CD4-positive, alpha-beta T cell treated with Interleukin-6 at 100 ng/mL for 8 hours (primary cell): Measurements from ENCODE around the gene VASP.

ENCODE experiments used
- DNase-seq: peaks from one replicate; pipeline ENCODE4 v3.0.0-alpha.2; 2020; ENCODE audit warnings: mixed read lengths, low spot score

VASP gene

GRCh38 chr19:45473682-45474605 is 33.3 kb upstream of the VASP start:
- no peak for DNase-seq

- DNase-seq, result no peak
These were observed 32.4 kb upstream of the VASP start for GRCh38 chr19:45474606-45475521.

DNA sequence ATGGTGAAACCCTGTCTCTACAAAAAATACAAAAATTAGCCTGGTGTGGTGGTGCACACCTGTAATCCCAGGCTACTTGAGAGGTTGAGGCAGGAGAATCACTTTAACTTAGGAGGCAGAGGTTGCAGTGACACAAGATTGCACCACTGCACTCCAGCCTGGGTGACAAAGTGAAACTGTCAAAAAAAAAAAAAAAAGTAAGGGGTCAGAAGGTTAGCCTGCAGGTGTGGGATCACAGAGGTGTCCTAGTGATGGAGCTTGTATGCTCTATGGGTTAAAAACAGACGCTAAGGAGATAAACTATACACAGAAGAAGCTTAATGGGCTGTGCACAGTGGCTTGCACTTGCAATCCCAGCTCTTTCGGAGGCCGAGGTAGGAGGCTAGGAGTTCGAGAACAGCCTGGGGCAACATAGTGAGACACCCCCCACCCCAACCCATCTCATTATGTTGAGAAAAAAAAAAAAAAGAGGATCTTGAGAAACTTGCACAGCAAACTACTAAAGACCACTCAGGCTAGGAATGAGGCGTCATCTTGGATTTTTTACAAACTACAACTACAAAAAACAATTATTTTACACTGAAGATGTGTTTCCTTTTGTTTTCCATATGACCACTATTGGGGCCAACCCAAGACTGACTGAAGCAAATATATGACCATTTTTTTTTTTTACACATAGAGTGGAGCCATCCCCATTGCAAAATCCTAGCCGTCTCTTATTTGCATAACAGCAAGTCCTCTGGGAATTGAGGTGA is 31.6 kb upstream of the VASP start:
- DNase-seq, result no peak

DNA sequence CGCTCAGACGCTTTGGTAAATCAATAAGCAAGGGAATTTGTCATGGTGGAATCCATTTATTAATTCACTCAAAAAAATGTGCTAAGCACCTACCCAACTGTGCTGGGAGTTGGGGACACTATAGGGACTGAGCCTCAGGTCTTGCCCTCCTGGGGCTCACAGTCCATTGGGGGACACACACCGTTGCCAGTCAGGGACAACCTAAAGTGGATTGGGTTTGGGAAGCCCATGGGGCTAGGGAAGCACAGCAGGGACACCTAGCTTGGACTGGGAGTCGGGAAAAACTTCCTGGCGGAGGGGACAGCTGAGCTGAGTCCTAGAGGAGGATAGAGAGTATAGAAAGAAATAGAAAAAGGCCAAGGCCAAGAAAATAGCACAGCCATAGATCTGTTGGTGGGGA is 31.0 kb upstream of the VASP start:
- no peak for DNase-seq

GRCh38 chr19:45477186-45477585 is 30.1 kb upstream of the VASP start:
- no peak for DNase-seq

GRCh38 chr19:45477713-45478453 is 29.4 kb upstream of the VASP start:
- no peak for DNase-seq

- DNase-seq, result peak; percentile 89
These were observed 28.6 kb upstream of the VASP start for GRCh38 chr19:45478454-45479238.

- DNase-seq, result no peak
These were observed 24.2 kb upstream of the VASP start for GRCh38 chr19:45483033-45483432.

DNA sequence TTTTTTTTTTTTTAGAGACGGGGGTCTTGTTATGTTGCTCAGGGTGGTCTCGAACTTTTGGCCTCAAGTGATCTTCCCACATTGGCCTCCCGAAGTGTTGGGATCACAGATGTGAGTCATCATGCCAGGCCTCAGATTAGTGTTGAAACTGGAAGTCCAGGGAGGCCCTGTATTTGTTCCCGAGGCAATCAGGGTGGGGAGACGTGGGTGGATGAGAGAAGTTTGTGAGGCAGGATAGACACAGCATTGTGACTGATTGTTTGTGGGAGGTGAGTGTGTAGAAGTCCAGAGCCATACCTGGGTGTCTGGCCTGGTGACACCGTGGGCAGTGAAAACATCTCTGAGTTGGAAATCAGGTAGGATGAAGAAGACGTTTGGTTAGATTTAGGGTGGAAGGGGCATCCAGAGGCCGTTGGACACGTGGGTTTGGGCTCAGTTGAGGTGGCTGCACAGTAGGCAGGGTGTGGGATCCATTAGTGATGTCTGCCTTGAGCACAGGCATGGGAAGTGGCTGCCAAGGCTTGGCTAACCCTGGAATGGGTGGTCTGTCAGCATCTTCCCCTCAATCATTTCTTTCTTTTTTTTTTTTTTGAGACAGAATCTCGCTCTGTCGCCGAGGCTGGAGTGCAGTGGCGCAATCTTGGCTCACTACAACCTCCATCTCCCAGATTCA is 22.9 kb upstream of the VASP start:
- no peak for DNase-seq

- peak; percentile 97 for DNase-seq
These were observed 21.8 kb upstream of the VASP start for GRCh38 chr19:45485305-45486077.

DNA sequence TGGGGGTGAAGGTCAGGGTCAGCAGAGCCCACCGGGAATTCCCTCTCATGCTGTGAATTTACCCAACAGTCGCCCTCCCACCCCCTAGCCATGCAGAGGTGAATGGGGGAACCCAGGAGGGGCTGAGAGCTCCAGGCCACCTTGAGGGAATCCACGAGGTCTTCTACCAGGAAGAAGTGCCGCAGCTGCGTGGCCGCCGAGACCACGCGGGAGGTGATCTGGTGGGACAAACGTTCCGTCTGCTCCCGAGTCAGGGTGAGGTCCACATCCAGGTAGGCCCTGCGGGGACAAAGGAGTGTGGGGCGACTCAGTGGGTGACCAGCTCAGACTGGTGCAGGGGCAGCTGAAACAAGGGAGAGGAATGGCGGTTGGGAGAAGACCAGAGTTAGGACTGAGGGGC is 18.6 kb upstream of the VASP start:
- DNase-seq, result no peak

GRCh38 chr19:45489216-45489855 is 17.9 kb upstream of the VASP start:
- DNase-seq, result no peak

- DNase-seq, result no peak
These were observed 15.1 kb upstream of the VASP start for GRCh38 chr19:45492137-45492626.

DNA sequence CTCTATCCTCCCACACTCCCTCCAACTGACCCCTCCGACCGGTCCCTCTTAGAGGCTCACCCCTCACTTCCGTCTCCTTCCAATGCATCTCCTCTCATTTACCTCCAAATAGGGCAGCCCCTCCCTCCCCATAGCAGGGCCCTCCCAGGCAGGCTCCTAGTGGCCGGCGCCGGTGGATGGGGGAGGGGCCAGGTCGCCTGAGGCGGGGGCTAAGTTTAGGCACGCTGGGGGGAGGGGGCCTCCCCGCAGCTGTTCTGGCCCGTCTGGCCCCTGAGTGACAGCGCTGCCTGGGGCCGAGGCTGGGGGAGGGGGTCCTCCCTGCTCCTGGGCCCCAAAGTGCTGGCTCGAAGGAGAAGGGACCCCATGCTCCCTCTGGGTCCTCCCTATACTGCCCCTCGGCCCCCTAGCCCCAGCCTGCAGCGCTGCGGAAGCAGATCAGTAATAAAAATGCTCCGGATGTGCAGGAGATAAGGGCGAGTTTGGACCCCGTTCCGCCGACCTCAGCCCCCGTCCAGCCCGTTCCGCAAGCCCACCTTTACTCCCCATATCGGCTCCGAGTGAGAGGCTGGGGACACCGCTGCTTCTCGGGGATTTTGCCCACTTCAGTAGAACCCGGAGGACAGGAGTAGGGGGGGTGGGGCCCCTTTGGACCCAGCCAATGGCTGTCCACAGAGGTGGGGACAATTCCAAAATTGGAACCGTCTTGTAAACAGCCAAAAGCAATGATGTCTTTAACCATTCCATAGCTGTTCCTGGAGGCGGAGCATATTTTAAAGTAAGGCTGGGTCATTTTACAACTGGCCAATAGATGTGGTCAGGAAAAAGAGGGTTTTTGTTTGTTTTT is 14.4 kb upstream of the VASP start:
- no peak for DNase-seq

GRCh38 chr19:45494261-45494916 is 12.9 kb upstream of the VASP start:
- no peak for DNase-seq

GRCh38 chr19:45495178-45495577 is 12.1 kb upstream of the VASP start:
- no peak for DNase-seq

- DNase-seq, result peak; percentile 29
These were observed 10.8 kb upstream of the VASP start for GRCh38 chr19:45496349-45496953.
